GM23338 (cell line): ENCODE data around the gene RNF213. TPM values are rescaled to one million over a fixed set of nuclear protein-coding genes. Genes with fewer than 3 reads are reported as not detected.

Experiments
- ATAC-seq: fragments of 200-7000 bp; cut with Tn5 transposase; 3 replicates; pipeline ENCODE4 v1.9.1; 2020
- DNase-seq: peaks from one replicate; pipeline ENCODE4 v3.0.0-alpha.2; 2015; ENCODE audit warnings: low spot score
- H2AFZ ChIP-seq: fragments of 200-600 bp; sonication (generic); 2 replicates; pipeline ENCODE4 v1.8.0; 2016; ENCODE audit warnings: antibody characterized with exemption, mild to moderate bottlenecking, moderate library complexity
- H3F3A ChIP-seq: fragments of 200-600 bp; sonication (generic); replicated peaks from 2 replicates; pipeline ENCODE4 v1.8.0; 2017; ENCODE audit warnings: antibody characterized with exemption, mixed run types, low read depth
- H3K27ac ChIP-seq: fragments of 200-600 bp; sonication (generic); 2 replicates; pipeline ENCODE4 v1.6.1; 2016; ENCODE audit warnings: low read depth
- H3K27me3 ChIP-seq: fragments of 200-600 bp; sonication (generic); 2 replicates; pipeline ENCODE4 v1.8.0; 2016; ENCODE audit warnings: mild to moderate bottlenecking, mixed run types, moderate library complexity; ENCODE audit not compliant: insufficient read depth
- H3K36me3 ChIP-seq: fragments of 200-600 bp; sonication (generic); 2 replicates; pipeline ENCODE4 v1.8.0; 2016; ENCODE audit warnings: mild to moderate bottlenecking; ENCODE audit not compliant: insufficient read depth
- H3K4me1 ChIP-seq: fragments of 200-600 bp; sonication (generic); 2 replicates; pipeline ENCODE4 v1.8.0; 2016; ENCODE audit warnings: mild to moderate bottlenecking, moderate library complexity; ENCODE audit not compliant: insufficient read depth
- H3K4me2 ChIP-seq: fragments of 200-600 bp; sonication (generic); 2 replicates; pipeline ENCODE4 v1.7.1; 2017; ENCODE audit warnings: mixed run types
- H3K4me3 ChIP-seq: fragments of 200-600 bp; sonication (generic); 2 replicates; pipeline ENCODE4 v1.6.1; 2016; ENCODE audit warnings: mixed run types
- H3K79me2 ChIP-seq: fragments of 200-600 bp; sonication (generic); replicated peaks from 2 replicates; pipeline ENCODE4 v1.8.0; 2017; ENCODE audit warnings: mild to moderate bottlenecking; ENCODE audit not compliant: insufficient read depth
- H3K9me2 ChIP-seq: fragments of 200-600 bp; sonication (generic); 2 replicates; pipeline ENCODE4 v1.8.0; 2017; ENCODE audit not compliant: insufficient read depth
- H4K20me1 ChIP-seq: fragments of 200-600 bp; sonication (generic); replicated peaks from 2 replicates; pipeline ENCODE4 v1.8.0; 2017; ENCODE audit warnings: mild to moderate bottlenecking; ENCODE audit not compliant: insufficient read depth
- H3K27ac Mint-ChIP-seq: 2 replicates; pipeline ENCODE4 v1.8.0; 2020; ENCODE audit warnings: inconsistent platforms, mild to moderate bottlenecking, moderate library complexity, mixed read lengths
- H3K27me3 Mint-ChIP-seq: 3 replicates; pipeline ENCODE4 v1.8.0; 2022; ENCODE audit warnings: low read depth, mild to moderate bottlenecking, moderate library complexity, mixed read lengths, inconsistent platforms; ENCODE audit not compliant: insufficient read depth, poor library complexity
- H3K36me3 Mint-ChIP-seq: 3 replicates; pipeline ENCODE4 v1.8.0; 2021; ENCODE audit warnings: low read depth, mild to moderate bottlenecking, inconsistent platforms, moderate library complexity, mixed read lengths
- H3K4me1 Mint-ChIP-seq: 3 replicates; pipeline ENCODE4 v1.8.0; 2020; ENCODE audit warnings: mild to moderate bottlenecking, inconsistent platforms, mixed read lengths
- H3K4me3 Mint-ChIP-seq: 3 replicates; pipeline ENCODE4 v1.8.0; 2021; ENCODE audit warnings: moderate library complexity, mild to moderate bottlenecking, inconsistent platforms, mixed read lengths
- H3K9me3 Mint-ChIP-seq: 3 replicates; pipeline ENCODE4 v1.8.0; 2020; ENCODE audit warnings: moderate library complexity, mild to moderate bottlenecking, inconsistent platforms, mixed read lengths
- CREB1 ChIP-seq: fragments of 250-450 bp; sonication (Bioruptor Pico); IDR thresholded peaks from 2 replicates; pipeline ENCODE4 v1.5.0; 2020; ENCODE audit warnings: low read depth, mild to moderate bottlenecking, moderate library complexity
- ETS1 ChIP-seq: IDR thresholded peaks from 2 replicates; pipeline ENCODE4 v1.6.1; 2016; ENCODE audit warnings: antibody characterized with exemption
- EZH2 ChIP-seq: fragments of 200-600 bp; sonication (generic); IDR thresholded peaks from one replicate; pipeline ENCODE4 v1.8.0; 2017; ENCODE audit warnings: antibody characterized with exemption, mild to moderate bottlenecking, low read depth; ENCODE audit not compliant: unreplicated experiment
- EZH2phosphoT487 ChIP-seq: fragments of 200-600 bp; sonication (generic); IDR thresholded peaks from one replicate; pipeline ENCODE4 v1.8.1; 2018; ENCODE audit warnings: antibody characterized with exemption; ENCODE audit not compliant: unreplicated experiment
- NANOG ChIP-seq: IDR thresholded peaks from 2 replicates; pipeline ENCODE4 v1.6.1; 2016; ENCODE audit warnings: antibody characterized with exemption, borderline replicate concordance
- POLR2AphosphoS5 ChIP-seq: IDR thresholded peaks from 2 replicates; pipeline ENCODE4 v1.6.1; 2016; ENCODE audit warnings: antibody characterized with exemption, low read depth
- REST ChIP-seq: IDR thresholded peaks from one replicate; pipeline ENCODE4 v1.6.1; 2018; ENCODE audit warnings: antibody characterized with exemption; ENCODE audit not compliant: unreplicated experiment
- STAT1 ChIP-seq: IDR thresholded peaks from one replicate; pipeline ENCODE4 v1.6.1; 2016; ENCODE audit warnings: antibody characterized with exemption; ENCODE audit not compliant: unreplicated experiment
- ZNF114 ChIP-seq: fragments of 250-450 bp; sonication (Bioruptor Pico); IDR thresholded peaks from 2 replicates; pipeline ENCODE4 v1.5.0; 2020; ENCODE audit warnings: mild to moderate bottlenecking, moderate library complexity
- ZNF331 ChIP-seq: fragments of 250-450 bp; sonication (Bioruptor Pico); IDR thresholded peaks from 2 replicates; pipeline ENCODE4 v1.5.0; 2020; ENCODE audit warnings: low read depth, mild to moderate bottlenecking, moderate library complexity
- ZNF462 ChIP-seq: fragments of 250-450 bp; sonication (Bioruptor Pico); IDR thresholded peaks from 2 replicates; pipeline ENCODE4 v1.5.0; 2020; ENCODE audit warnings: mild to moderate bottlenecking, moderate library complexity
- polyA plus RNA-seq: library from polyadenylated mRNA; unstranded; fragments of >200 nt; fragmentation: Nextera tagmentation; extraction: Ambion mirVana; gene quantifications from 2 replicates; pipeline ENCODE4 v1.2.1, GENCODE V29; 2016
- total RNA-seq: library from RNA; depleted of rRNA; stranded (reverse); fragments of >200 nt; shearing (Covaris generic); gene quantifications from 2 replicates; pipeline ENCODE4 v1.2.3, GENCODE V29; 2014

RNF213 gene
- total and polyA plus RNA-seq, 2 experiments from 2014 or later = 21.2 to 67.2 TPM

GRCh38 chr17:80212962-80213642 is 47.5 kb upstream of the RNF213 start (continued):
- TF ChIP-seq ETS1 = no peak
- TF ChIP-seq CREB1 (CRISPR knock-in tag) = no peak
- TF ChIP-seq NANOG = no peak
- no peak for TF ChIP-seq STAT1
- no peak for TF ChIP-seq ZNF114 (CRISPR knock-in tag)
- no peak for TF ChIP-seq ZNF462 (CRISPR knock-in tag)
- no peak for TF ChIP-seq ZNF331 (CRISPR knock-in tag)

- no peaks in the 10 kb centered on the region for H3K9me2 ChIP-seq
- no peaks in the 10 kb centered on the region for H3K4me1 Mint-ChIP-seq
- H3K4me1 ChIP-seq = no peaks in the 10 kb centered on the region
- H3K36me3 ChIP-seq = no peaks in the 10 kb centered on the region; the same call in 1 of the 2 replicates
- H3K4me3 Mint-ChIP-seq = no peak overlapping the region
- no peaks in the 10 kb centered on the region for H3K9me3 Mint-ChIP-seq
- no peak overlapping the region for H3K4me3 ChIP-seq
- H3K27me3 ChIP-seq = no peaks in the 10 kb centered on the region
- ATAC-seq (no peak), DNase-seq (no peak)
- H3K79me2 ChIP-seq = no peaks in the 10 kb centered on the region
- H2AFZ ChIP-seq = no peak overlapping the region
- peaks cover 9% of the 10 kb centered on the region for H3K27me3 Mint-ChIP-seq
- H3F3A ChIP-seq = no peaks in the 10 kb centered on the region
- no peaks in the 10 kb centered on the region for H4K20me1 ChIP-seq
- H3K27ac Mint-ChIP-seq = no peak overlapping the region
- H3K27ac ChIP-seq = no peak overlapping the region
- peaks cover 26% of the 10 kb centered on the region for H3K36me3 Mint-ChIP-seq
- no peak overlapping the region for H3K4me2 ChIP-seq
- TF ChIP-seq POLR2AphosphoS5 (no peak), REST (no peak), STAT1 (no peak), ZNF114 (CRISPR knock-in tag) (no peak), EZH2phosphoT487 (no peak), EZH2 (no peak)
Measured at GRCh38 chr17:80213643-80213975, 47.0 kb upstream of the RNF213 start.
